HEK293 (cell line): ENCODE measurements around the gene LPCAT4.

Experiments used
- CTCF ChIA-PET: fragments of 350-600 bp; formaldehyde crosslinking; extraction: SDS; loops from one replicate; lab custom pipeline; 2021; ENCODE audit warnings: antibody characterized with exemption; lab: Yijun Ruan, JAX
- POLR2A ChIA-PET: fragments of 300-600 bp; formaldehyde crosslinking; extraction: SDS; loops from one replicate; lab custom pipeline; 2020; ENCODE audit warnings: antibody characterized with exemption, inconsistent platforms; lab: Yijun Ruan, JAX
- H3K27ac ChIP-seq: fragments of 200-500 bp; sonication (Bioruptor generic); 2 replicates; pipeline ENCODE4 v1.5.1; 2014; ENCODE audit warnings: low read depth, low read length, control low read depth, inconsistent platforms; ENCODE audit errors: extremely low read depth
- H3K36me3 ChIP-seq, 2 experiments: fragments of 200-500 bp in 1 of 2; sonication (Bioruptor generic) in 1 of 2; 1 replicate in 1 of 2; 2 replicates in 1 of 2; pipeline ENCODE4 v1.5.1; 2014 to 2017; ENCODE audit warnings: inconsistent platforms in 2 of 2, low read length in 2 of 2; ENCODE audit not compliant: control insufficient read depth in 2 of 2, insufficient read depth in 1 of 2
- H3K4me1 ChIP-seq: fragments of 200-500 bp; sonication (Bioruptor generic); 2 replicates; pipeline ENCODE4 v1.5.1; 2014; ENCODE audit warnings: mild to moderate bottlenecking, low read length, inconsistent platforms; ENCODE audit not compliant: control insufficient read depth, insufficient read depth
- H3K4me3 ChIP-seq: 2 replicates; pipeline ENCODE4 v1.5.1; 2011; ENCODE audit warnings: low read depth, mild to moderate bottlenecking, control low read depth, low read length, moderate library complexity
- H3K9me3 ChIP-seq: fragments of 200-500 bp; sonication (Bioruptor generic); 2 replicates; pipeline ENCODE4 v1.5.1; 2014; ENCODE audit warnings: low read depth, low read length, inconsistent platforms; ENCODE audit not compliant: control insufficient read depth, insufficient read depth
- BCL6B ChIP-seq: fragments of 450-650 bp; formaldehyde crosslinking; IDR thresholded peaks from 2 replicates; pipeline ENCODE4 v1.5.1; 2017; ENCODE audit warnings: missing biosample characterization, missing genetic modification characterization
- KLF16 ChIP-seq: fragments of 450-650 bp; formaldehyde crosslinking; IDR thresholded peaks from 2 replicates; pipeline ENCODE4 v1.5.1; 2017; ENCODE audit warnings: missing biosample characterization, missing genetic modification characterization
- KLF7 ChIP-seq: fragments of 450-650 bp; formaldehyde crosslinking; IDR thresholded peaks from 2 replicates; pipeline ENCODE4 v1.5.1; 2016; ENCODE audit warnings: missing biosample characterization, missing genetic modification characterization, borderline replicate concordance
- PRDM1 ChIP-seq: fragments of 450-650 bp; formaldehyde crosslinking; IDR thresholded peaks from 2 replicates; pipeline ENCODE4; 2016; ENCODE audit warnings: missing biosample characterization, missing genetic modification characterization
- RBAK ChIP-seq: fragments of 450-650 bp; formaldehyde crosslinking; IDR thresholded peaks from 2 replicates; pipeline ENCODE4 v1.5.1; 2016; ENCODE audit warnings: missing biosample characterization, missing genetic modification characterization
- TSHZ1 ChIP-seq: fragments of 450-650 bp; formaldehyde crosslinking; IDR thresholded peaks from 2 replicates; pipeline ENCODE4 v1.5.1; 2016; ENCODE audit warnings: missing biosample characterization, missing genetic modification characterization, borderline replicate concordance
- ZBTB20 ChIP-seq: fragments of 450-650 bp; formaldehyde crosslinking; IDR thresholded peaks from 2 replicates; pipeline ENCODE4 v1.5.1; 2016; ENCODE audit warnings: missing biosample characterization, missing genetic modification characterization
- ZBTB6 ChIP-seq: fragments of 450-650 bp; formaldehyde crosslinking; IDR thresholded peaks from 2 replicates; pipeline ENCODE4 v1.5.1; 2017; ENCODE audit warnings: missing biosample characterization, missing genetic modification characterization
- ZBTB7A ChIP-seq: fragments of 450-650 bp; formaldehyde crosslinking; IDR thresholded peaks from 2 replicates; pipeline ENCODE4 v1.5.1; 2016; ENCODE audit warnings: low read depth, missing biosample characterization, missing genetic modification characterization
- ZNF133 ChIP-seq: fragments of 450-650 bp; formaldehyde crosslinking; IDR thresholded peaks from 2 replicates; pipeline ENCODE4 v1.5.1; 2016; ENCODE audit warnings: missing biosample characterization, missing genetic modification characterization
- ZNF138 ChIP-seq: fragments of 450-650 bp; formaldehyde crosslinking; IDR thresholded peaks from 2 replicates; pipeline ENCODE4 v1.5.1; 2016; ENCODE audit warnings: missing biosample characterization, missing genetic modification characterization, borderline replicate concordance
- ZNF140 ChIP-seq: fragments of 450-650 bp; formaldehyde crosslinking; IDR thresholded peaks from 2 replicates; pipeline ENCODE4 v1.5.1; 2016; ENCODE audit warnings: missing biosample characterization, missing genetic modification characterization
- ZNF18 ChIP-seq: fragments of 450-650 bp; formaldehyde crosslinking; IDR thresholded peaks from 2 replicates; pipeline ENCODE4 v1.5.1; 2016; ENCODE audit warnings: missing biosample characterization, missing genetic modification characterization
- ZNF184 ChIP-seq: fragments of 450-650 bp; IDR thresholded peaks from 2 replicates; pipeline ENCODE4 v1.5.1; 2018; ENCODE audit warnings: missing biosample characterization, mild to moderate bottlenecking, missing genetic modification characterization
- ZNF223 ChIP-seq: fragments of 450-650 bp; formaldehyde crosslinking; IDR thresholded peaks from 2 replicates; pipeline ENCODE4 v1.5.1; 2016; ENCODE audit warnings: missing biosample characterization, missing genetic modification characterization
- ZNF239 ChIP-seq: fragments of 450-650 bp; formaldehyde crosslinking; IDR thresholded peaks from 2 replicates; pipeline ENCODE4 v1.5.1; 2016; ENCODE audit warnings: missing biosample characterization, missing genetic modification characterization
- ZNF354C ChIP-seq: fragments of 450-650 bp; formaldehyde crosslinking; IDR thresholded peaks from 2 replicates; pipeline ENCODE4 v1.5.1; 2016; ENCODE audit warnings: missing biosample characterization, missing genetic modification characterization, low read depth, borderline replicate concordance
- ZNF366 ChIP-seq: fragments of 450-650 bp; formaldehyde crosslinking; conservative IDR thresholded peaks from 2 replicates; pipeline ENCODE4 v1.5.1; 2016; ENCODE audit warnings: missing biosample characterization, missing genetic modification characterization
- ZNF510 ChIP-seq: fragments of 450-650 bp; formaldehyde crosslinking; IDR thresholded peaks from 2 replicates; pipeline ENCODE4 v1.5.1; 2018; ENCODE audit warnings: mild to moderate bottlenecking, missing genetic modification characterization, missing biosample characterization; ENCODE audit not compliant: insufficient replicate concordance
- ZNF513 ChIP-seq: fragments of 450-650 bp; IDR thresholded peaks from 2 replicates; pipeline ENCODE4 v1.5.1; 2018; ENCODE audit warnings: missing biosample characterization, missing genetic modification characterization
- ZNF600 ChIP-seq: fragments of 450-650 bp; formaldehyde crosslinking; IDR thresholded peaks from 2 replicates; pipeline ENCODE4 v1.5.1; 2016; ENCODE audit warnings: missing biosample characterization, missing genetic modification characterization
- ZNF623 ChIP-seq: fragments of 450-650 bp; formaldehyde crosslinking; IDR thresholded peaks from 2 replicates; pipeline ENCODE4 v1.5.1; 2016; ENCODE audit warnings: missing biosample characterization, missing genetic modification characterization
- ZNF768 ChIP-seq: fragments of 450-650 bp; formaldehyde crosslinking; IDR thresholded peaks from 2 replicates; pipeline ENCODE4 v1.5.1; 2018; ENCODE audit warnings: missing biosample characterization, mild to moderate bottlenecking, missing genetic modification characterization
- ZXDB ChIP-seq: fragments of 450-650 bp; formaldehyde crosslinking; IDR thresholded peaks from 2 replicates; pipeline ENCODE4 v1.5.1; 2016; ENCODE audit warnings: missing biosample characterization, missing genetic modification characterization

Gene LPCAT4

GRCh38 chr15:34370643-34371042, 3.6 kb upstream of the LPCAT4 start:
- CTCF ChIA-PET: no interaction called here

GRCh38 chr15:34370129-34370528, 3.1 kb upstream of the LPCAT4 start:
- CTCF ChIA-PET: no interaction called here
- Histone ChIP-seq H3K9me3 (no peaks in the 10 kb centered on the region), H3K4me1 (no peaks in the 10 kb centered on the region; the same call in 1 of the 2 replicates), H3K4me3 (no peak overlapping the region), H3K36me3 (no peaks in the 10 kb centered on the region), H3K27ac (no peak overlapping the region)
- TF ChIP-seq ZNF239 (tag by site-specific recombination): no peak
- no peak for TF ChIP-seq ZNF600
- TF ChIP-seq KLF16 (tag by site-specific recombination): no peak
- no peak for TF ChIP-seq ZNF133 (tag by site-specific recombination)
- TF ChIP-seq BCL6B: no peak
- no peak for TF ChIP-seq ZXDB
- TF ChIP-seq ZBTB20 (tag by site-specific recombination): no peak
- TF ChIP-seq ZBTB7A: no peak
- no peak for TF ChIP-seq ZNF223 (tag by site-specific recombination)
- no peak for TF ChIP-seq ZNF510 (tag by site-specific recombination)
- no peak for TF ChIP-seq TSHZ1 (tag by site-specific recombination)
- TF ChIP-seq ZNF623 (tag by site-specific recombination): no peak
- TF ChIP-seq ZNF768 (tag by site-specific recombination): no peak
- POLR2A ChIA-PET: no interaction called here

More at GRCh38 chr15:34370643-34371042, 3.6 kb upstream of the LPCAT4 start:
- Histone ChIP-seq H3K36me3 (no peaks in the 10 kb centered on the region), H3K9me3 (no peaks in the 10 kb centered on the region), H3K4me3 (no peak overlapping the region), H3K27ac (no peak overlapping the region), H3K4me1 (no peaks in the 10 kb centered on the region; the same call in 1 of the 2 replicates)
- TF ChIP-seq ZNF513 (tag by site-specific recombination) (peak; percentile 56), ZNF239 (tag by site-specific recombination) (no peak), ZBTB6 (tag by site-specific recombination) (no peak), ZNF184 (tag by site-specific recombination) (no peak), RBAK (no peak), PRDM1 (tag by site-specific recombination) (0 out of 2 replicates have a peak, but pooled peaks have one; percentile 8), ZNF140 (tag by site-specific recombination) (no peak), ZNF18 (tag by site-specific recombination) (no peak), ZNF138 (tag by site-specific recombination) (no peak), KLF7 (no peak), ZNF366 (peak; percentile 62), ZNF354C (tag by site-specific recombination) (no peak)
- POLR2A ChIA-PET: no interaction called here
